HepG2 (cell line): ENCODE results near the gene RAB3GAP1. TPM values are rescaled to one million over a fixed set of nuclear protein-coding genes. Genes with fewer than 3 reads are reported as not detected.

Experiments
- CEBPG ChIP-seq: IDR thresholded peaks from 2 replicates; pipeline ENCODE4 v1.6.1; 2016
- DMAP1 ChIP-seq: IDR thresholded peaks from 2 replicates; pipeline ENCODE4 v1.6.1; 2016
- PCBP1 ChIP-seq: fragments of 200-400 bp; formaldehyde crosslinking; IDR thresholded peaks from 2 replicates; pipeline ENCODE4 v1.6.1; 2017; ENCODE audit warnings: mild to moderate bottlenecking, low read depth, low read length, borderline replicate concordance
- TAF1 ChIP-seq: sonication (generic); formaldehyde crosslinking; IDR thresholded peaks from 2 replicates; pipeline ENCODE4 v1.4.0; 2020; ENCODE audit warnings: missing genetic modification reagents
- ZNF335 ChIP-seq: sonication (generic); formaldehyde crosslinking; IDR thresholded peaks from 2 replicates; pipeline ENCODE4 v1.4.0; 2020; ENCODE audit warnings: missing genetic modification reagents
- ZNF496 ChIP-seq: sonication (generic); formaldehyde crosslinking; IDR thresholded peaks from 2 replicates; pipeline ENCODE4 v1.8.1; 2023; ENCODE audit warnings: mild to moderate bottlenecking, moderate library complexity, missing genetic modification reagents; ENCODE audit not compliant: insufficient replicate concordance
- polyA plus RNA-seq, 8 experiments: library from polyadenylated mRNA; depleted of rRNA in 3 of 8; stranded (reverse) in 7 of 8; unstranded in 1 of 8; fragments of >200 nt; fragmentation: Illumina TruSeq in 4 of 8; extraction: Trizol in 4 of 8; gene quantifications; 2 replicates each; pipeline versions ENCODE4 v1.2.1 to v1.2.3, GENCODE V29; 2011 to 2016; ENCODE audit warnings: low read depth in 4 of 8, missing spikeins in 1 of 8, mixed read lengths in 1 of 8; ENCODE audit not compliant: insufficient read depth in 1 of 8
- total RNA-seq, 5 experiments: library from RNA; depleted of rRNA; stranded (reverse); fragments of >200 nt; fragmentation: Illumina TruSeq; extraction: Trizol; gene quantifications; 2 replicates each; pipeline ENCODE4 v1.2.3, GENCODE V29; 2016; ENCODE audit warnings: low read depth in 1 of 5
- TF ChIP-seq, protein P1 (sequence below): sonication (generic); formaldehyde crosslinking; IDR thresholded peaks from 2 replicates; pipeline ENCODE4 v1.8.0; 2023; ENCODE audit warnings: mild to moderate bottlenecking, missing genetic modification reagents
- TF ChIP-seq, protein P2 (sequence below), 2 experiments: fragments of 450-650 bp in 1 of 2; sonication (generic) in 1 of 2; formaldehyde crosslinking in 1 of 2; IDR thresholded peaks; 2 replicates each; pipeline versions ENCODE4 v1.6.1 to v1.8.0; 2016 to 2022; ENCODE audit warnings: antibody characterized with exemption in 1 of 2, mild to moderate bottlenecking in 1 of 2, missing genetic modification reagents in 1 of 2
- TF ChIP-seq, protein P3 (sequence below): sonication (generic); formaldehyde crosslinking; IDR thresholded peaks from 2 replicates; pipeline ENCODE4 v1.5.0; 2020; ENCODE audit warnings: missing genetic modification reagents
- TF ChIP-seq, protein P4 (sequence below): sonication (generic); formaldehyde crosslinking; IDR thresholded peaks from 2 replicates; pipeline ENCODE4 v1.4.0; 2020; ENCODE audit warnings: mild to moderate bottlenecking, missing genetic modification reagents
- TF ChIP-seq, protein P5 (sequence below): sonication (generic); formaldehyde crosslinking; conservative IDR thresholded peaks from 2 replicates; pipeline ENCODE4 v1.4.0; 2020; ENCODE audit warnings: missing genetic modification reagents
- TF ChIP-seq, protein P6 (sequence below): sonication (generic); formaldehyde crosslinking; IDR thresholded peaks from 2 replicates; pipeline ENCODE4 v1.5.1; 2020; ENCODE audit warnings: mild to moderate bottlenecking, missing genetic modification reagents

Gene RAB3GAP1
- total and polyA plus RNA-seq, 2 of the 13 experiments (the other 11 are each of a cell fraction or from before 2014, with no cell fraction given) = 15.2 to 48.8 TPM

DNA sequence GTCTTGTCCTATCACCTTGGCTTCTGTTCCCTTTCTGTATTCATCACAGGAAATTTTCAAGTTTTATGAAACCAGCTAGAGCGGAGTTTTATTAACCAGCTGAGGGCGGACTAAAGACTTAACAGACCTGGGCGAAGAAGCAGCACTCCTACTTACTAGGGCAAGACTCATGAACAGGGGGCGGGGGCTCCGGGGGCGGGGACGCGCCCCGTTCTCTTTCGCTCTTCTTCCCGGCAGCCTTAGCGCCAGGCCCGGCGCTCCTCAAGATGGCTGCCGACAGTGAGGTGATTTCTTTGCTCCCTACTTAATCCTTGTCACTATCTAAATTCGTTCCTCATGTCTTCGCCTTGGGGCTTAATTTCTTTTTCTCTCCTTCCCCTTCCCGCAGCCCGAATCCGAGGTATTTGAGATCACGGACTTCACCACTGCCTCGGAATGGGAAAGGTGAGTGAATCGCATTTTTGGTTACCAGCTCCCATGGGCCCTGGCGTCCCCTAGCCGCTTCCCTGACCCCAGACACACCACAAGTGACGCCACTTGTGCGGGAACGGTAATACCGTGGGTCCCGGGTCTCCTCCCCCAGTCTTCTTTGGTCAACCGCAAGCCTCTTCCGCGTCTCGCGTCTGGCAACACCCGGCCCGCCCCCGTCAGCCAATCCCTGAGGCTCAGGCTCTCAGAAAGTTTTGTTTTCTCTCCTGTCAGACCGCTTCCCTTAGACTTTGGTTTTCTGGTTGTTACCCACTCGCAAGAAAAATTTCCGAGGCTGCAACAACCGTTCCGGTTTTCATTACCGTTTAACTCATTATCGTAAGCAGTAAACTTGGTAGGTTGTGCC lies at the start of gene RAB3GAP1 (continued):
- TF ChIP-seq, protein P1, sequence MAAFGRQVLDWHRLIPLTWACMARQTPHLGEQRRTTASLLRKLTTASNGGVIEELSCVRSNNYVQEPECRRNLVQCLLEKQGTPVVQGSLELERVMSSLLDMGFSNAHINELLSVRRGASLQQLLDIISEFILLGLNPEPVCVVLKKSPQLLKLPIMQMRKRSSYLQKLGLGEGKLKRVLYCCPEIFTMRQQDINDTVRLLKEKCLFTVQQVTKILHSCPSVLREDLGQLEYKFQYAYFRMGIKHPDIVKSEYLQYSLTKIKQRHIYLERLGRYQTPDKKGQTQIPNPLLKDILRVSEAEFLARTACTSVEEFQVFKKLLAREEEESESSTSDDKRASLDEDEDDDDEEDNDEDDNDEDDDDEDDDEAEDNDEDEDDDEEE = peak; percentile 88
- TF ChIP-seq TAF1 (CRISPR knock-in tag) (peak; percentile 84), ZNF496 (CRISPR knock-in tag) (no peak), PCBP1 (no peak), DMAP1 (CRISPR knock-in tag) (peak; percentile 93), ZNF335 (peak; percentile 39; the same call in 1 of the 2 replicates), CEBPG (CRISPR knock-in tag) (0 out of 2 replicates have a peak, but pooled peaks have one; percentile 2)
- TF ChIP-seq, protein P2, sequence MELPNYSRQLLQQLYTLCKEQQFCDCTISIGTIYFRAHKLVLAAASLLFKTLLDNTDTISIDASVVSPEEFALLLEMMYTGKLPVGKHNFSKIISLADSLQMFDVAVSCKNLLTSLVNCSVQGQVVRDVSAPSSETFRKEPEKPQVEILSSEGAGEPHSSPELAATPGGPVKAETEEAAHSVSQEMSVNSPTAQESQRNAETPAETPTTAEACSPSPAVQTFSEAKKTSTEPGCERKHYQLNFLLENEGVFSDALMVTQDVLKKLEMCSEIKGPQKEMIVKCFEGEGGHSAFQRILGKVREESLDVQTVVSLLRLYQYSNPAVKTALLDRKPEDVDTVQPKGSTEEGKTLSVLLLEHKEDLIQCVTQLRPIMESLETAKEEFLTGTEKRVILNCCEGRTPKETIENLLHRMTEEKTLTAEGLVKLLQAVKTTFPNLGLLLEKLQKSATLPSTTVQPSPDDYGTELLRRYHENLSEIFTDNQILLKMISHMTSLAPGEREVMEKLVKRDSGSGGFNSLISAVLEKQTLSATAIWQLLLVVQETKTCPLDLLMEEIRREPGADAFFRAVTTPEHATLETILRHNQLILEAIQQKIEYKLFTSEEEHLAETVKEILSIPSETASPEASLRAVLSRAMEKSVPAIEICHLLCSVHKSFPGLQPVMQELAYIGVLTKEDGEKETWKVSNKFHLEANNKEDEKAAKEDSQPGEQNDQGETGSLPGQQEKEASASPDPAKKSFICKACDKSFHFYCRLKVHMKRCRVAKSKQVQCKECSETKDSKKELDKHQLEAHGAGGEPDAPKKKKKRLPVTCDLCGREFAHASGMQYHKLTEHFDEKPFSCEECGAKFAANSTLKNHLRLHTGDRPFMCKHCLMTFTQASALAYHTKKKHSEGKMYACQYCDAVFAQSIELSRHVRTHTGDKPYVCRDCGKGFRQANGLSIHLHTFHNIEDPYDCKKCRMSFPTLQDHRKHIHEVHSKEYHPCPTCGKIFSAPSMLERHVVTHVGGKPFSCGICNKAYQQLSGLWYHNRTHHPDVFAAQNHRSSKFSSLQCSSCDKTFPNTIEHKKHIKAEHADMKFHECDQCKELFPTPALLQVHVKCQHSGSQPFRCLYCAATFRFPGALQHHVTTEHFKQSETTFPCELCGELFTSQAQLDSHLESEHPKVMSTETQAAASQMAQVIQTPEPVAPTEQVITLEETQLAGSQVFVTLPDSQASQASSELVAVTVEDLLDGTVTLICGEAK (IDR thresholded peaks at IDR 0.05) = no peak
- TF ChIP-seq, protein P2 (CRISPR knock-in tag; IDR thresholded peaks at IDR 0.05) = peak; percentile 54; the same call in 1 of the 2 replicates
- TF ChIP-seq, protein P3, sequence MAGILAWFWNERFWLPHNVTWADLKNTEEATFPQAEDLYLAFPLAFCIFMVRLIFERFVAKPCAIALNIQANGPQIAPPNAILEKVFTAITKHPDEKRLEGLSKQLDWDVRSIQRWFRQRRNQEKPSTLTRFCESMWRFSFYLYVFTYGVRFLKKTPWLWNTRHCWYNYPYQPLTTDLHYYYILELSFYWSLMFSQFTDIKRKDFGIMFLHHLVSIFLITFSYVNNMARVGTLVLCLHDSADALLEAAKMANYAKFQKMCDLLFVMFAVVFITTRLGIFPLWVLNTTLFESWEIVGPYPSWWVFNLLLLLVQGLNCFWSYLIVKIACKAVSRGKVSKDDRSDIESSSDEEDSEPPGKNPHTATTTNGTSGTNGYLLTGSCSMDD (CRISPR knock-in tag) = no peak
- TF ChIP-seq, protein P4, sequence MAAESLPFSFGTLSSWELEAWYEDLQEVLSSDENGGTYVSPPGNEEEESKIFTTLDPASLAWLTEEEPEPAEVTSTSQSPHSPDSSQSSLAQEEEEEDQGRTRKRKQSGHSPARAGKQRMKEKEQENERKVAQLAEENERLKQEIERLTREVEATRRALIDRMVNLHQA (CRISPR knock-in tag) = no peak
- TF ChIP-seq, protein P5, sequence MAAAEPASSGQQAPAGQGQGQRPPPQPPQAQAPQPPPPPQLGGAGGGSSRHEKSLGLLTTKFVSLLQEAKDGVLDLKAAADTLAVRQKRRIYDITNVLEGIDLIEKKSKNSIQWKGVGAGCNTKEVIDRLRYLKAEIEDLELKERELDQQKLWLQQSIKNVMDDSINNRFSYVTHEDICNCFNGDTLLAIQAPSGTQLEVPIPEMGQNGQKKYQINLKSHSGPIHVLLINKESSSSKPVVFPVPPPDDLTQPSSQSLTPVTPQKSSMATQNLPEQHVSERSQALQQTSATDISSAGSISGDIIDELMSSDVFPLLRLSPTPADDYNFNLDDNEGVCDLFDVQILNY (CRISPR knock-in tag) = no peak
- TF ChIP-seq, protein P6, sequence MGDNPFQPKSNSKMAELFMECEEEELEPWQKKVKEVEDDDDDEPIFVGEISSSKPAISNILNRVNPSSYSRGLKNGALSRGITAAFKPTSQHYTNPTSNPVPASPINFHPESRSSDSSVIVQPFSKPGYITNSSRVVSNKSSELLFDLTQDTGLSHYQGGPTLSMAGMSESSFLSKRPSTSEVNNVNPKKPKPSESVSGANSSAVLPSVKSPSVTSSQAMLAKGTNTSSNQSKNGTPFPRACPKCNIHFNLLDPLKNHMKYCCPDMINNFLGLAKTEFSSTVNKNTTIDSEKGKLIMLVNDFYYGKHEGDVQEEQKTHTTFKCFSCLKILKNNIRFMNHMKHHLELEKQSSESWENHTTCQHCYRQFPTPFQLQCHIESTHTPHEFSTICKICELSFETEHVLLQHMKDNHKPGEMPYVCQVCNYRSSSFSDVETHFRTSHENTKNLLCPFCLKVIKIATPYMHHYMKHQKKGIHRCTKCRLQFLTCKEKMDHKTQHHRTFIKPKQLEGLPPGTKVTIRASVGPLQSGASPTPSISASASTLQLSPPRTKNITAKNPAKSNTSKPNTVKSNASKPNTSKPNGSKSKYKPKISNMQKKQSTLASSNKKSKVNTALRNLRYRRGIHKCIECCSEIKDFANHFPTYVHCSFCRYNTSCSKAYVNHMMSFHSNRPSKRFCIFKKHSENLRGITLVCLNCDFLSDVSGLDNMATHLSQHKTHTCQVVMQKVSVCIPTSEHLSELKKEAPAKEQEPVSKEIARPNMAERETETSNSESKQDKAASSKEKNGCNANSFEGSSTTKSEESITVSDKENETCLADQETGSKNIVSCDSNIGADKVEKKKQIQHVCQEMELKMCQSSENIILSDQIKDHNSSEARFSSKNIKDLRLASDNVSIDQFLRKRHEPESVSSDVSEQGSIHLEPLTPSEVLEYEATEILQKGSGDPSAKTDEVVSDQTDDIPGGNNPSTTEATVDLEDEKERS = no peak
